ENCODE results near the gene SLC46A3.

DNA sequence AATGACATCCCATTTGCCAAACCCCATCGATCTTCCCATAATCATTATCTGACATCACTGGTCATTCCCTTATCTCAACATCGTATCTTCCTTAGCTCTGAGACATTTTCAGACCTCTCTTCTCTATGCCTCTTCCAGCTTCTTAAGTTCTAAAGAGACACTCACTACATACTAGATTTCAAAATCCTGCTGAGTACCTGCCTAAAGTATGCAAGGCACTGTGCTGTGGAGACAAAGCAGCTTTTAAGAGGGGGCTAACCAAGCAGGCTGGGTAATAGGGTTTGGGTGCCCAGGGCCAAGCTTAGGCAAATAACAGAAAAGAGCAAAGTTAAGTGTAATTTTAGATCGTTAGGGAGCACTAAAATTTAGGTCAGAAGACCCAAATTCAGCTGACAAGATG lies 63.2 kb downstream of the SLC46A3 start:
- TF ChIP-seq, protein P1, sequence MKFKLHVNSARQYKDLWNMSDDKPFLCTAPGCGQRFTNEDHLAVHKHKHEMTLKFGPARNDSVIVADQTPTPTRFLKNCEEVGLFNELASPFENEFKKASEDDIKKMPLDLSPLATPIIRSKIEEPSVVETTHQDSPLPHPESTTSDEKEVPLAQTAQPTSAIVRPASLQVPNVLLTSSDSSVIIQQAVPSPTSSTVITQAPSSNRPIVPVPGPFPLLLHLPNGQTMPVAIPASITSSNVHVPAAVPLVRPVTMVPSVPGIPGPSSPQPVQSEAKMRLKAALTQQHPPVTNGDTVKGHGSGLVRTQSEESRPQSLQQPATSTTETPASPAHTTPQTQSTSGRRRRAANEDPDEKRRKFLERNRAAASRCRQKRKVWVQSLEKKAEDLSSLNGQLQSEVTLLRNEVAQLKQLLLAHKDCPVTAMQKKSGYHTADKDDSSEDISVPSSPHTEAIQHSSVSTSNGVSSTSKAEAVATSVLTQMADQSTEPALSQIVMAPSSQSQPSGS (CRISPR knock-in tag; IDR thresholded peaks at IDR 0.05) = no peak
- no peak for TF ChIP-seq CHCHD3 (CRISPR knock-in tag; IDR thresholded peaks at IDR 0.05)
